ENCODE measurements around the gene SBF2.

DNA sequence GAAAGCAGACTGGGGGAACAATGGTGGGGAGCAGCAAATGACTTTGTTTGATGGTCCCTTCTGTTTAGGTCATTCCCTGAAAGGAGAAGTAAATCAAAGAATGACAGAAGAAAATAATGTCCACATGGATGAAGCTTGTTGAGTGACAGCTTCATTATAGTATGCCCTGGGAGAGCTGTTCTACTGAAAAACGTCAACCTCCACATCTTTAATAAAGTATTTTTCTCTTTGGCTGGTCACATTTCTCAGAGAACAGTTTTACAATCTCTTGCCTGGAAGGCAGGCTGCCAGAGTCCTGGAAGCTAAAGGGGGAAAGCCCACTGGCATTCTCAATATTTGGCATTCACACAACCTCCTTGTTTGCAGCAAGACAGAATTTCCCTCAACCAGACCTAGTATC is 342.2 kb downstream of the SBF2 start:
- TF ChIP-seq, protein P1, sequence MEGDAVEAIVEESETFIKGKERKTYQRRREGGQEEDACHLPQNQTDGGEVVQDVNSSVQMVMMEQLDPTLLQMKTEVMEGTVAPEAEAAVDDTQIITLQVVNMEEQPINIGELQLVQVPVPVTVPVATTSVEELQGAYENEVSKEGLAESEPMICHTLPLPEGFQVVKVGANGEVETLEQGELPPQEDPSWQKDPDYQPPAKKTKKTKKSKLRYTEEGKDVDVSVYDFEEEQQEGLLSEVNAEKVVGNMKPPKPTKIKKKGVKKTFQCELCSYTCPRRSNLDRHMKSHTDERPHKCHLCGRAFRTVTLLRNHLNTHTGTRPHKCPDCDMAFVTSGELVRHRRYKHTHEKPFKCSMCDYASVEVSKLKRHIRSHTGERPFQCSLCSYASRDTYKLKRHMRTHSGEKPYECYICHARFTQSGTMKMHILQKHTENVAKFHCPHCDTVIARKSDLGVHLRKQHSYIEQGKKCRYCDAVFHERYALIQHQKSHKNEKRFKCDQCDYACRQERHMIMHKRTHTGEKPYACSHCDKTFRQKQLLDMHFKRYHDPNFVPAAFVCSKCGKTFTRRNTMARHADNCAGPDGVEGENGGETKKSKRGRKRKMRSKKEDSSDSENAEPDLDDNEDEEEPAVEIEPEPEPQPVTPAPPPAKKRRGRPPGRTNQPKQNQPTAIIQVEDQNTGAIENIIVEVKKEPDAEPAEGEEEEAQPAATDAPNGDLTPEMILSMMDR (IDR thresholded peaks at IDR 0.05), result no peak
- no peak for TF ChIP-seq POLR2A (IDR thresholded peaks at IDR 0.05)

Measured in lower leg skin (tissue), 3 donors.